Gastroesophageal sphincter (tissue), 4 donors: ENCODE measurements around the gene SLC9A1. TPM values are rescaled to one million over a fixed set of nuclear protein-coding genes. Genes with fewer than 3 reads are reported as not detected.

Source experiments
- ATAC-seq: fragments of 150-250 bp; one replicate; pipeline ENCODE4 v1.9.1; 2016; ENCODE audit warnings: mild to moderate bottlenecking, moderate library complexity
- H3K27ac ChIP-seq, 4 donors: fragments of 200-600 bp; sonication (generic) in 3 of 4; 1 replicate in 3 of 4; 2 replicates in 1 of 4; pipeline ENCODE4 v1.5.1; 2016 to 2019
- H3K27me3 ChIP-seq: fragments of 200-600 bp; sonication (generic); one replicate; pipeline ENCODE4 v1.5.1; 2019
- H3K36me3 ChIP-seq, 2 donors: fragments of 200-600 bp; sonication (generic); one replicate each; pipeline ENCODE4 v1.5.1; 2019; ENCODE audit warnings: control low read depth in 1 of 2
- H3K4me1 ChIP-seq, 3 donors: fragments of 200-600 bp; sonication (generic); 1 replicate in 2 of 3; 2 replicates in 1 of 3; pipeline ENCODE4 v1.5.1; 2016 to 2019; ENCODE audit warnings: control low read depth in 2 of 3
- H3K4me3 ChIP-seq, 2 donors: fragments of 200-600 bp; sonication (generic); one replicate each; pipeline ENCODE4 v1.5.1; 2019; ENCODE audit warnings: mild to moderate bottlenecking in 1 of 2, moderate library complexity in 1 of 2
- H3K9me3 ChIP-seq, 3 donors: fragments of 200-600 bp; sonication (generic); one replicate each; pipeline ENCODE4 v1.5.1; 2017 to 2019; ENCODE audit warnings: control low read depth in 2 of 3
- CTCF ChIP-seq, 4 experiments: fragments of 200-600 bp in 2 of 4; fragments of 450-650 bp in 2 of 4; sonication (generic) in 1 of 4; IDR thresholded peaks; one replicate each; pipeline ENCODE4 v1.5.1; 2017 to 2019; ENCODE audit warnings: antibody characterized with exemption in 4 of 4, mild to moderate bottlenecking in 2 of 4, moderate library complexity in 2 of 4
- EP300 ChIP-seq: sonication (generic); formaldehyde crosslinking; IDR thresholded peaks from one replicate; pipeline ENCODE4 v1.6.1; 2017; ENCODE audit warnings: antibody characterized with exemption, mild to moderate bottlenecking
- POLR2A ChIP-seq, 2 donors: fragments of 450-650 bp; IDR thresholded peaks; one replicate each; pipeline ENCODE4 v1.6.1; 2017; ENCODE audit warnings: antibody characterized with exemption in 2 of 2, mild to moderate bottlenecking in 2 of 2, moderate library complexity in 1 of 2
- POLR2AphosphoS5 ChIP-seq: sonication (generic); formaldehyde crosslinking; IDR thresholded peaks from one replicate; pipeline ENCODE4 v1.6.1; 2017; ENCODE audit warnings: antibody characterized with exemption
- WGBS, 2 donors: methylation state at CpG; one replicate each; pipeline ENCODE4 v1.1.5; 2018; ENCODE audit warnings: low coverage in 1 of 2; 5-methylcytosine and 5-hydroxymethylcytosine counted together
- total RNA-seq, 4 donors: library from RNA; depleted of rRNA; stranded (reverse); fragments of >200 nt; gene quantifications; one replicate each; pipeline ENCODE4 v1.1.0, GENCODE V29; 2016

Gene SLC9A1
- total RNA-seq, 4 donors from 2014 or later, result 7.2 to 27.8 (median 17.1) TPM

GRCh38 chr1:27136998-27137542 is 17.9 kb downstream of the SLC9A1 start:
- no peak for ATAC-seq
- 40 to 80% methylated on average over 1 to 3 of the region's 11 CpGs for WGBS, 2 donors
- H3K4me1 ChIP-seq, result peaks cover 0 to 54% (median 19%) of the 10 kb centered on the region in 3 donors
- no peaks in the 10 kb centered on the region for H3K27me3 ChIP-seq
- peaks cover 0 to 6% of the 10 kb centered on the region in 2 donors for H3K36me3 ChIP-seq
- H3K9me3 ChIP-seq, result no peaks in the 10 kb centered on the region
- no peak overlapping the region for H3K4me3 ChIP-seq
- TF ChIP-seq POLR2AphosphoS5 (no peak), EP300 (no peak), CTCF (IDR thresholded peaks at IDR 0.05) (no peak), POLR2A (IDR thresholded peaks at IDR 0.05) (no peak)
- H3K27ac ChIP-seq, result peak overlapping the region in 2 of 4 donors; percentile 28 to 45

- 40% methylated on average over 1 of the region's 3 CpGs for WGBS, 2 donors
- TF ChIP-seq POLR2A (IDR thresholded peaks at IDR 0.05), result no peak
- TF ChIP-seq CTCF (IDR thresholded peaks at IDR 0.05), result no peak
- no peak for TF ChIP-seq POLR2AphosphoS5
- H3K27ac ChIP-seq, result peak overlapping the region in 1 of 4 donors; percentile 45
- H3K4me1 ChIP-seq, result peaks cover 0 to 45% (median 19%) of the 10 kb centered on the region in 3 donors
- peaks cover 0 to 6% of the 10 kb centered on the region in 2 donors for H3K36me3 ChIP-seq
- ATAC-seq, result no peak
- no peak overlapping the region for H3K4me3 ChIP-seq
- no peaks in the 10 kb centered on the region for H3K9me3 ChIP-seq
- no peaks in the 10 kb centered on the region for H3K27me3 ChIP-seq
Measured at GRCh38 chr1:27136236-27136551, 18.7 kb downstream of the SLC9A1 start.

- no peaks in the 10 kb centered on the region for H3K9me3 ChIP-seq
- H3K36me3 ChIP-seq, result peaks cover 0 to 6% of the 10 kb centered on the region in 2 donors
- H3K4me3 ChIP-seq, result no peak overlapping the region
- ATAC-seq, result no peak
- H3K4me1 ChIP-seq, result peaks cover 0 to 43% (median 19%) of the 10 kb centered on the region in 3 donors
- WGBS, 2 donors, result 59 to 60% methylated on average over 3 of the region's 5 CpGs
- no peak overlapping the region for H3K27ac ChIP-seq
- no peak for TF ChIP-seq POLR2A (IDR thresholded peaks at IDR 0.05)
- TF ChIP-seq CTCF (IDR thresholded peaks at IDR 0.05), result no peak
- no peak for TF ChIP-seq EP300
- no peak for TF ChIP-seq POLR2AphosphoS5
- H3K27me3 ChIP-seq, result no peaks in the 10 kb centered on the region
Measured at GRCh38 chr1:27135541-27136235, 19.2 kb downstream of the SLC9A1 start.

- H3K4me3 ChIP-seq, result no peak overlapping the region
- H3K4me1 ChIP-seq, result peaks cover 0 to 35% (median 19%) of the 10 kb centered on the region in 3 donors
- no peak overlapping the region for H3K27ac ChIP-seq
- WGBS, 2 donors, result 67% methylated on average over 1 of the region's 6 CpGs; no CpG with 5 or more reads in 1 of the 2 donors
- H3K27me3 ChIP-seq, result no peaks in the 10 kb centered on the region
- ATAC-seq, result no peak
- no peaks in the 10 kb centered on the region for H3K9me3 ChIP-seq
- peaks cover 0 to 11% of the 10 kb centered on the region in 2 donors for H3K36me3 ChIP-seq
- TF ChIP-seq EP300, result no peak
- TF ChIP-seq CTCF (IDR thresholded peaks at IDR 0.05), result no peak
- no peak for TF ChIP-seq POLR2AphosphoS5
- no peak for TF ChIP-seq POLR2A (IDR thresholded peaks at IDR 0.05)
Measured at GRCh38 chr1:27133991-27134390, 20.9 kb downstream of the SLC9A1 start.

GRCh38 chr1:27133158-27133557 is 21.8 kb downstream of the SLC9A1 start:
- Histone ChIP-seq H3K27ac (no peak overlapping the region), H3K27me3 (no peaks in the 10 kb centered on the region), H3K36me3 (peaks cover 0 to 19% of the 10 kb centered on the region in 2 donors), H3K4me1 (peaks cover 0 to 27% (median 19%) of the 10 kb centered on the region in 3 donors), H3K9me3 (no peaks in the 10 kb centered on the region), H3K4me3 (no peak overlapping the region)
- no peak for ATAC-seq
- WGBS, 2 donors, result 68 to 95% methylated on average over 2 to 4 of the region's 5 CpGs
- TF ChIP-seq CTCF (IDR thresholded peaks at IDR 0.05) (no peak), POLR2A (IDR thresholded peaks at IDR 0.05) (no peak), EP300 (no peak), POLR2AphosphoS5 (no peak)
